HG03565 (cell line): ENCODE measurements around the gene AFF2.
"Not testable (repeated sequence)": the region's sequence is repeated elsewhere in the genome, so short reads cannot be mapped to it uniquely, and the experiment has no call there.

ENCODE experiments used
- ATAC-seq: cut with Tn5 transposase; IDR thresholded peaks from one replicate; pipeline ENCODE4 v1.9.1; 2021; ENCODE audit warnings: mild to moderate bottlenecking, moderate library complexity; ENCODE audit not compliant: unreplicated experiment

AFF2 gene

GRCh38 chrX:148906628-148907027 is 406.2 kb downstream of the AFF2 start:
- not testable (repeated sequence) for ATAC-seq

DNA sequence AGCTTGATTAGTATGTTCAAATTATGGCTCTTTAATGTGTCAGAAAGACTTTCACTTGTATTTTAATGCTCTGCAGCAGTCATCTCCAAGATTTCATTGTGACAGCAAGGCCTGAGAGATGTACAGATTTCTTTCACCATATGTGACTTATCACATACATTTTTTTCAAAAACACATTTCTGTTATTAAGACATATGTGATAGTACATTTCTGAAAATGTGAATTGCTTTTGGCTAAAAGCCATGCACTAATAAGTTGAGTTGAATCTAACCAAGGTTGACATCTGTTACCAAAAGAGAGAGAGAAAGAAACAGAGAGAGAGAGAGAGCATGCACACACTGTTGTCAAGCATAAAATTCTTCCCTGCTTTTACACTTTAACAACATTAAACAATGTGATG is 409.3 kb downstream of the AFF2 start:
- no peak for ATAC-seq

DNA sequence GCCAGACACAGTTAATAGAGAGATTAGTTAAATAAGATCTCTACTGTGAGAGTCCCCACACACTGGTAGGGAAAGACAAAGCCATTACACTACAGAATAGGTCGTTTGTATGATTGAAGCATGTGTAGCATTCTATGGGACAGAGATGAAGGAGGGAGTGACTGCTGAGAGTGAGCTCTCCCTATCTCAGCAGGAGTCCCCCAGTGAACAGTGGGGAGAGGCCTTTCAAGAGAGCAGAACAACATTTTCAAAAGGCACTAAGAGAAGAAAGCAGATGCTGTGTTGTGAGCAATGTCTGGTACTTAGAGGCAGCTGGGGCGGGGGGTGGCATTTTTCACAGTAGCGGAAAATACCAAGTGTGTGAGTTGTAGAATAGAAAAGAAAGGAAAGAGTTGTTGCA is 413.6 kb downstream of the AFF2 start:
- no peak for ATAC-seq

GRCh38 chrX:148914783-148915182 is 414.4 kb downstream of the AFF2 start:
- ATAC-seq = peak; percentile 56

GRCh38 chrX:148915474-148915873 is 415.1 kb downstream of the AFF2 start:
- no peak for ATAC-seq

GRCh38 chrX:148917441-148917840 is 417.0 kb downstream of the AFF2 start:
- no peak for ATAC-seq

DNA sequence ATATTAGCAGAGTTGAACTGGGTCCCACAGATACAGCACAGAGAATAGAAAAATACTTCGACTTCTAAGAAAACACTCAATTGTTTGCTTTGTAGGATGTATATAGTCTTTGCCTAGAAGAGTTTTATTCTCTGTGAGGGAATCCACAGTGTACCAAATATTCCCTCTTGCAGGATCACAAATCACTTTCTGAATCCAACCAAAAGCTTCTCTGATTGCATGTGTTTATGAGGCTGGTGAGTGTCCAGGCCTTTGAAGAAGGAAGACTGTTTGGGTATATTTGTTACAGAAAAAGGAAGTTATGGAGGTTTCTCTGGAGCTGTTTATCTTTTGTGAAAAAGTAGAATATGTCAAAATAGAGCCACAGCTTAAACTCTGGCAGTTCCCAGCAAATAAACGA is 423.2 kb downstream of the AFF2 start:
- no peak for ATAC-seq

DNA sequence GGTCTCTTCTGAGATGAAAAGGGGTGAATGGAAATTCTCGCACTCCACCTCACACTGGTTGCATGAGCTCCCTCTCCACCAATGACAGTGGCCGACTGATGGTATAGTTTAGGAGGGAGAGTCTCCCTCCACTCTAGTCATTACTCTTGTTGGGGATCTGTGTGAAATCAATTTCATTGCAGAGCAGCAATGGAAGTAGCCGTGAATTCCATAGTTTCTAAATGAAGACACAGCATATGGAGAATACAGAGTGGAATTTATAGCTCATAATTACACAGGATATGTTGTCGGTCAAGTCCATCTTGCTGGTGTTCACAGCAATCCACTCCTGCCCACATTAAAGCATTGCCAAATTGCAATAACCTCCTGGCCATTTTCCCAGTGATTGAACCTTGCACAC is 426.0 kb downstream of the AFF2 start:
- ATAC-seq = no peak

DNA sequence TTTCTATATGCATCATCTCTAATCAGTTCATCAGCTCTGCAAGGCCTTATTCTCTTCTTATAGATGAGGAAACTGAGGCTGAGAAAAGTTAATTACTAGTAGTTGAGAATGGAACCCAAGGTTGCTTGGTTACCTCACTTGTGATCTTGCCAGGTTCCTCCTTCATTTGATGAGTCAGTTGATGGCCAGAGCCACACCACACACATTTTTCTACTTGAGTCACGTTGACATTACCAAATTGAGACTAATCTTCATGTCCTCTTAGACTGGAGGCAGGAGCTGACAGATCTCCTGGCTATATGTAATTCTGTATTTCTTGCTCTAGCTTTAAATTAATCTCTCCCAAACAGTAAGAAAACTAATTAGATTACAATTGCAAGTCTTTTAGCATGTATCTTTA is 428.4 kb downstream of the AFF2 start:
- no peak for ATAC-seq

DNA sequence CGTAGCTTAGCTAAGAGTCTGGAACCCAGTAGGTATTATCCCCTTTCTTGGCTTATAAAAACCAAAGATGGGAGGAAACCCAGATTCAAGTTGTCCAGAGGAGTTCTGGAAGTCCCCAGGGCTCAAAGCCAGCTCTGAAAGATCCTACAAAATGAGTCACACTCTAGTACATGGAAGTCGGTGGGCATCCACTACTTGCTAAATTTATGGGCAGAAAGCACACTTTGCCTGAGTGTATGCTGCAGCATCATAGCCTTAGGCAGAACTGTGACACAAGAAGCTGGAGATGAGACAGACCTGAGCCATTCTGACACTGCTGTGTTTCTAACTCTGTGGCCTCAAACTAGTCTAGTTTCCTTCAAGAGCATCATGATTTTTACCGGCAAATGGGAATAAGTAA is 429.3 kb downstream of the AFF2 start:
- no peak for ATAC-seq

DNA sequence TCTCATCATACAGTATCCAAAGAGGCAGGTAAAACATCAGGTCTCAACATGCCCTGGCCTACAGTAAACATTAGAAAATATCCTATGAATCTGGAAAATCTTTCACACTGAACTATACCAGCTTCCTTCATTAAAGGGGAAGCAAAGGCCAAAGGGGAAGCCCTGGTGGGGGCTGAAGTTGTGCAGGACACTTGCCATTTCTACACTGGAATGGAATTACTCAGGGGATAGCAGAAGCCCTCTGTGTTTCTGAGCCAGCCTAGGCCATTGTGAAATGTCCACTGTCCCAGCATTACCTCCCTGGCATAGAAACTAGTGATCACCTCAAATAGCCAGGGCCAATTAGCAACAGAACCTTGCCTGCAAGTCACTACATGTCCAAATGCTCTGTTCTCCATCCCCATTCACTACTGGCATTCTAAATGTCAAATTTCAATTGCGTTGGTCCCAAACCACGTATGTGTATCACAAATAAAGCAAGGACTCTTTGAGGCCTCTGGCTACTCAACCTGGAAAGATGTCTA is 429.9 kb downstream of the AFF2 start:
- no peak for ATAC-seq

DNA sequence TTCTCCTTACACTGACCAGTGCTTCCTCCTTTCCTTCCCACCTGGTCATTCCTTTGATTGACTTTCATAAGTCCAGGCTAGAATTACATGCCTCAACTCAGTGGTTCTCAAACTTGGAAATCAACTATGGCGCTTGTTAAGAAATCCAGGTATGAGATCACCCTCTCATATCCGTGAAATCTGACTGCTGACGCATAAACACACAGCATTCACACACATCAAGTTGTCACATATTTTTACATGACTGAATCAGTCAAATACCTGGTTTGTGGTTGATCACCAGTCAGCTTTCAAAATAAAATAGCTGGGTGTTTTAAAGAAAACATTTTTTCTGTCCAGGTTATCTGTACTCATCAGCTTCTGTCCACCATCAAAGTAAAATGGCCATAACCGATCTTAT is 433.5 kb downstream of the AFF2 start:
- no peak for ATAC-seq

DNA sequence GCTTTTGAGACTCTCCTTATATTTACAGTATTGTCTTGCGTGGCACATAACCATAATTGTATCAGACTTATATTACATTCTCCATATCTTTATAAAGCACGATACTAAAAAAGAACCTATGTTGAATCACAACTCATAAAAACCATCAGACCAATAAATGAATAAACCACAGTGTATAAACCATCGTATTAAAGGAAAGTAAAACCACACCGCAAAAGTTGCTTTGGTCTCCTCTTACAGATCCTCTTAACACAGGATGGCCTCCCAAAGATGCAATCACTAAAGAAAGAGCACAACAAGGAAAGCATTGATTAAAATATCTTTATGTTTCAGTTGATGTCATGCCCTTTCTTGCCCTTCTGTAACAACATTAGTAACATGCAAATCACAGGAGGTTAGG is 437.9 kb downstream of the AFF2 start:
- no peak for ATAC-seq

DNA sequence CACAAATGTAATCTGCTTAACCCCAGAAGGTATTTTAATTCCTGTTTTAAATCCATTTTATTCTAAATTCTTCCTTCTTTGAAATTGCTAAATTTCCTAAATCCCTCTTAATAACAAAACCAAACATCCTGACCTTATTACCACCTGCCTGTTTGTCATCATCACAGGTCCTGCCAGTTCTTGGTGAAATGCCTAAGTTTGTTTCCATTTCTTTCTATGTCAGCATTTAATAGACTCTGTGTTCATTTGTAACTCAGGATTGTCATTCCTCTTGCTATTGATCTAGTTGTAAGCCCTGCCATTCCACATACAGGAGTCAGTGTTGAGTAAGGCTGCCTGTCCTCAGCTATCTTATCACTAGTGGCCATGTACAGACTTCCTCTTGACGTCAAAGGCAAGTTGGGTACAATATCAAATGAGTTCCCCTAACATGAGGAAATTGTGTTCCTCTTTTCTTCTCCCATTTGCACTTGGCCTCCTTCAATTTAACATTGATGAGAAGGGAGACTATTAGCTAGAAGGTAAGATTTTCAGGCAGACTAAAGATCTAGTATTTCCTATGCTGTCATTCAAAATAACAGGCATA is 440.1 kb downstream of the AFF2 start:
- ATAC-seq = no peak

DNA sequence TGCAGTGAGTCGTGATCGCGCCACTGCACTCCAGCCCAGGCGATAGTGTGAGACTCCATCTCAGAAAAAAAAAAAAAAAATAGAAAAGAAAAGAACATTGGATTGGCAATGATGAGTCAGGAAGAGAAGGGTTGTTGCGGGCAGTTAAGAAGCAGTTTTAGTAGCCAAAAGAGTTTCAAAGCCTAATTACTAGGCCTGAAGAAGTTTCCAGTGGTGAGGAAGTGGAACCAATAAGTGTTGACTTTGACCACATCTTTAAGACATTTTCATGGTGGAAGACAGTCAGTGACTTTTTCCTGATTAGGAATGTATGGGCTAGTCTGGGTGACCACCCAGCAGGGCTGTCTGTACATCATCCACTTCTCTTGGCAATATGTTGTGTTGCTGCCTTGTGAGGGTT is 442.3 kb downstream of the AFF2 start:
- no peak for ATAC-seq

- no peak for ATAC-seq
These were observed 447.1 kb downstream of the AFF2 start for GRCh38 chrX:148947399-148947975.

DNA sequence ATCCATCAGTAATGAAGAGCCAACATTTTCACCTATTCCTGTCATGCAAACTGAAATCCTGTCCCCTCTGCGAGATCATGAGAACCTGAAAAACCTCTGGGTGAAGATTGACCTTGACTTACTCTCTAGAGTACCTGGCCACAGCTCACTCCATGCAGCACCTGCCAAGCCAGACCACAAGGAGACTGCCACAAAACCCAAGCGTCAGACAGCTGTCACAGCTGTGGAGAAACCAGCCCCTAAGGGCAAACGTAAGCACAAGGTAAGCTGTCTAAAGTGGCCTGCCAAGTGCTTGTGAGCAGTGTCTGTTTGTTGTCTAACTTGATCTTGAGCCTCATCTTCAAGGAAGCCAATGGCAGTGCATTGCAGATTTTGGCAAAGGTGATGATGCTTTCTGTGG is 455.9 kb downstream of the AFF2 start:
- no peak for ATAC-seq

GRCh38 chrX:148958901-148959300 is 458.5 kb downstream of the AFF2 start:
- no peak for ATAC-seq

DNA sequence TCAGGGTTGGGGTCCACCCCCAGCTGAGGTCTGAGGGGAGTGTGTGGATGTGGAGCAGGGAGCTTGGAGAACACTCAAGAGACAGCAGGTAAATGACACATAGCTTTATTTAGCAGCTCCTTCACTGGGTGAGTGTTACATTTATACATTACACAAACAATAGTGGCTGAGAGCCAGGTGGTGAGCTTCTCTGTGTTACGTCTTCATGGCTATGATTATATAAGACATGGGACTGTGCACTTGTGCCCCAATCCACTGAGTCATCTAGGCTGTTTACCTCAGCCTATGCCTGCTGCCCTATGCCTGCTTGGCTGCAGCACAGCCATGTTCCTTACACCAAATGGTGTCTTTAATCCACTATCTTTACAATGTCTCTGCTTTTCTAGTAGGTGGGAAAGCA is 459.6 kb downstream of the AFF2 start:
- ATAC-seq = no peak

DNA sequence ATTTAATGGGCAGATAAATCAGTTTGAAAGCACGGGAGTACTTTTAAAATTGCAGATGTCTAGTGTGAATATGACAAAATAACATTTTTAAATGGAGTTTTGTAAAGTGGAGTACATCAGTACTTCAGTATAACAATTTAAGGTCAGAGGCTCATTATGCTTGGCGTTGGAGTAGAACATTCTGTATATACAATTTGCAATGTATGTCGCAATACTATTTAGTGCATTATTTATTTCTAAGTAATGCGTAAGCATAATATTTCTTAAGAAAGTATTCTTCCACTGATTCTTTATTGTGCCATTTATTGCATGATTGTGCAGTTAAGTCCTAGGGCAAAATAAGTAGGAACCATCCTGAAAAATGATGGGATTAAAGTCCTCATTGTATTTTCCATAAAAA is 461.6 kb downstream of the AFF2 start:
- no peak for ATAC-seq

DNA sequence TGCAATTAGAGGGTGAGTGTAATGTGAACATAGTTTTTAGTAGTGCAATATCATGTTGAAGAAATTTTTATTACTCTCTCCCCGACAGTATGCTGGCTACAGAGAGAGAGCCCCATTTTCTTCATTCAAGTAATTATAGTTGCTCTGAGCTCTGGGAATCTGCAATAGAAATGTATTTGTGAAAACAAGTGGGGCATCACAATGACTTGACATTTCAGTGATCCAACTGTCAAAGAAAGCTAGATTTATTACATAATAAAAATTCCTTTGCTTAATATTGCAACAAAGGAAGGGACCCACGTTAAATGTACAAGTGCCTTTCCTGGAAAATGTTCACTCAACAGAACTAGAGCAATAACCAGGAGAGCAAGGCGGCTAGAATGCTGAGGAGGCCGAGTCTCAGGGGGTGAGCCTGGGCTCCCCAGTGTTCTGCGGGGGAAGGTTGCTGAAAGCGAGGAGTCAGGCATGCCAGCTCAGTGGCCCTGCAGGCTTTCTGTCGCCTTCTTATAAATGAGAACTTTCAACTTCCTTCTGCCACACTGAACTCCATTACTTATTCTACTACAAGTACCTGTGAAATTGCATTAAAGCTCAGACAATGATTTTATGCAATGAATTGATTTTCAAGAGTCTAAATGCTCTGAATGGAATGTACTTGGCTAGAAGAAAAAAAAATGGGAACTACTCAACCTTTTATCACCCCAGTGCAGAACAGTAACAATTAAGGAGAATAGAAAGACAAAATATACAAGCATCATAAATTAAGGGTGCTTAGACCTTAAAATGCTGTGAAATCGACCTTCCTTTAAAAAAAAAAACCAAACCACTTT is 476.4 kb downstream of the AFF2 start:
- ATAC-seq = no peak

GRCh38 chrX:148979786-148980185 is 479.4 kb downstream of the AFF2 start:
- no peak for ATAC-seq
